ENCODE results near the gene A3GALT2.

DNA sequence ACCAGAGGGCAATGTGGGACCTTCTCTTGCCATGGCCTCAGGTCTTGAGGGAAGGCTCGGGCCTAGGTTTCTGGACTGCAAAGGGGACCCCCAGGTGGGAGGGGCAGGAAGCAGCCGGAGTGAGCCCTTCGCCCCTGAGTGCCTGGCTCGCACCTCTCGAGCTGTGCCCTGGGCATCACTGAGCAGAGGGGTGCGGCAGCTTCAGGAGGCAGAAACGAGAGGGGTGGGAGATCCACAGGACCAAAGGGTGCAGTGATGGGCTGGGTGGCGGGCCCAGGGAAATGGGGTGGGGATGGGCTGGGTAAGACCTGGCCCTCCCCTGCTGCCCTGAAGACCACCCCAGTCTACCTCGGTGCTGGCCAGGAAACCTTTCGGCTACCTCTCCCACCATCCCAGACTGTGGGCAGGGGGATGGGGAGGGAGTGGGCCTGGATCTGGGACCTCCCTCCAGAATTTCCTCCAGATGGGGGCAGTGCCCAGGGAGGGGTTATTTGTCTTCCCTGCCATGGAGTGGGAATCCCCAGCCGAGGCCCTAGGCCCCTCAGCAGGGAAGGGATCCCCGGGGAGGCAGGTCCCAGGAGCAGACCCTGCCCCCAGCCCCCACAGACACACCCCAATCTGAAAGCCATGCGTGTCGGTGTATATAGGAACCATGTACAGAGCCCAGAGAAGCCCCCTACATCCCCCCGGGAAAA is 21.3 kb downstream of the A3GALT2 start:
- TF ChIP-seq, protein P1, sequence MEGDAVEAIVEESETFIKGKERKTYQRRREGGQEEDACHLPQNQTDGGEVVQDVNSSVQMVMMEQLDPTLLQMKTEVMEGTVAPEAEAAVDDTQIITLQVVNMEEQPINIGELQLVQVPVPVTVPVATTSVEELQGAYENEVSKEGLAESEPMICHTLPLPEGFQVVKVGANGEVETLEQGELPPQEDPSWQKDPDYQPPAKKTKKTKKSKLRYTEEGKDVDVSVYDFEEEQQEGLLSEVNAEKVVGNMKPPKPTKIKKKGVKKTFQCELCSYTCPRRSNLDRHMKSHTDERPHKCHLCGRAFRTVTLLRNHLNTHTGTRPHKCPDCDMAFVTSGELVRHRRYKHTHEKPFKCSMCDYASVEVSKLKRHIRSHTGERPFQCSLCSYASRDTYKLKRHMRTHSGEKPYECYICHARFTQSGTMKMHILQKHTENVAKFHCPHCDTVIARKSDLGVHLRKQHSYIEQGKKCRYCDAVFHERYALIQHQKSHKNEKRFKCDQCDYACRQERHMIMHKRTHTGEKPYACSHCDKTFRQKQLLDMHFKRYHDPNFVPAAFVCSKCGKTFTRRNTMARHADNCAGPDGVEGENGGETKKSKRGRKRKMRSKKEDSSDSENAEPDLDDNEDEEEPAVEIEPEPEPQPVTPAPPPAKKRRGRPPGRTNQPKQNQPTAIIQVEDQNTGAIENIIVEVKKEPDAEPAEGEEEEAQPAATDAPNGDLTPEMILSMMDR (IDR thresholded peaks at IDR 0.05) = no peak
- TF ChIP-seq POLR2AphosphoS5 (IDR thresholded peaks at IDR 0.05; ENCODE audit: insufficient read depth in 1 of 2, low read depth in 1 of 2) = no peak
- no peak for TF ChIP-seq POLR2A (IDR thresholded peaks at IDR 0.05)

Data from vagina (tissue), 2 donors.